K562 (cell line): ENCODE measurements around the gene MLF1. TPM values are rescaled to one million over a fixed set of nuclear protein-coding genes. Genes with fewer than 3 reads are reported as not detected.

ENCODE experiments used
- CREM ChIP-seq: IDR thresholded peaks from 2 replicates; pipeline ENCODE4 v1.6.1; 2014; ENCODE audit warnings: antibody characterized with exemption, low read depth
- ELF1 ChIP-seq: fragments of 200-800 bp; sonication (Bioruptor generic); IDR thresholded peaks from 2 replicates; pipeline ENCODE4 v1.6.1; 2016; ENCODE audit warnings: missing genetic modification characterization, missing compliant biosample characterization
- MITF ChIP-seq: IDR thresholded peaks from 2 replicates; pipeline ENCODE4 v1.6.1; 2014; ENCODE audit warnings: antibody characterized with exemption
- POLR2AphosphoS5 ChIP-seq: IDR thresholded peaks from 2 replicates; pipeline ENCODE4 v1.6.1; 2011; ENCODE audit warnings: mild to moderate bottlenecking, low read depth, low read length, moderate library complexity; ENCODE audit not compliant: control insufficient read depth, insufficient read depth
- PRDM10 ChIP-seq: fragments of 450-650 bp; IDR thresholded peaks from 2 replicates; pipeline ENCODE4 v1.6.1; 2018; ENCODE audit not compliant: partially characterized antibody
- PYGO2 ChIP-seq: fragments of 450-650 bp; IDR thresholded peaks from 2 replicates; pipeline ENCODE4 v1.6.1; 2016; ENCODE audit warnings: mild to moderate bottlenecking, missing genetic modification characterization, moderate library complexity, missing compliant biosample characterization
- RAD51 ChIP-seq: fragments of 450-650 bp; IDR thresholded peaks from 2 replicates; pipeline ENCODE4 v1.7.1; 2016; ENCODE audit warnings: low read depth, mild to moderate bottlenecking, borderline replicate concordance
- RREB1 ChIP-seq: fragments of 250-450 bp; sonication (Bioruptor Pico); IDR thresholded peaks from 2 replicates; pipeline ENCODE4 v1.4.0; 2020
- SFPQ ChIP-seq: fragments of 200-400 bp; formaldehyde crosslinking; IDR thresholded peaks from 2 replicates; pipeline ENCODE4 v1.6.1; 2017; ENCODE audit warnings: mild to moderate bottlenecking, low read depth, low read length, moderate library complexity
- SIX5 ChIP-seq, 2 experiments: IDR thresholded peaks; 2 replicates each; pipeline ENCODE4 v1.6.1; 2011; ENCODE audit warnings: low read length in 2 of 2, borderline replicate concordance in 1 of 2, low read depth in 1 of 2, mild to moderate bottlenecking in 1 of 2, moderate library complexity in 1 of 2; ENCODE audit not compliant: insufficient read depth in 1 of 2
- WHSC1 ChIP-seq: IDR thresholded peaks from one replicate; pipeline ENCODE4 v1.6.1; 2012; ENCODE audit warnings: low read length, control low read depth, inconsistent platforms
- polyA plus RNA-seq, 8 experiments: library from polyadenylated mRNA; depleted of rRNA in 4 of 8; stranded (reverse) in 5 of 8; unstranded in 3 of 8; fragments of >200 nt; fragmentation: Nextera tagmentation in 2 of 8; fragmentation: Illumina TruSeq in 1 of 8; extraction: Ambion mirVana in 2 of 8; extraction: Trizol in 1 of 8; gene quantifications; 2 replicates each; pipeline versions ENCODE4 v1.2.1 to v1.2.3, GENCODE V29; 2011 to 2014; ENCODE audit warnings: inconsistent platforms in 1 of 8, missing spikeins in 1 of 8
- total RNA-seq, 7 experiments: library from RNA; depleted of rRNA in 6 of 7; stranded (reverse); fragments of >200 nt in 6 of 7; fragmentation: Illumina TruSeq in 2 of 7; extraction: Trizol in 2 of 7; gene quantifications; 2 replicates each; pipeline versions ENCODE4 v1.2.1 to v1.2.3, GENCODE V29; 2011 to 2021; ENCODE audit warnings: low replicate concordance in 1 of 7

The MLF1 gene
- total and polyA plus RNA-seq, 9 of the 15 experiments (the other 6 are each of a cell fraction or from before 2014, with no cell fraction given): 20.4 to 71.0 (median 27.1) TPM

GRCh38 chr3:158644345-158644908 lies 73.4 kb downstream of the MLF1 start, which contains the start of gene GFM1 (continued):
- TF ChIP-seq PRDM10 (peak; percentile 32), WHSC1 (no peak), POLR2AphosphoS5 (peak; percentile 89), SFPQ (no peak), PYGO2 (tag) (no peak), MITF (no peak), SIX5 (IDR thresholded peaks at IDR 0.05; ENCODE audit: borderline replicate concordance in 1 of 2, insufficient read depth in 1 of 2, low read depth in 1 of 2, low read length in 2 of 2) (peak; percentile 41; a peak in 2 of 4 replicates), RREB1 (CRISPR knock-in tag) (no peak), CREM (peak; percentile 81), RAD51 (no peak; the same call in 1 of the 2 replicates), ELF1 (tag) (peak; percentile 89)
